ENCODE data around the gene GREB1L. TPM values are rescaled to one million over a fixed set of nuclear protein-coding genes. Genes with fewer than 3 reads are reported as not detected.
"Not testable (repeated sequence)": the region's sequence is repeated elsewhere in the genome, so short reads cannot be mapped to it uniquely, and the experiment has no call there.

Gene GREB1L
- total and polyA plus RNA-seq, 2 of the 13 experiments (the other 11 are each of a cell fraction or from before 2014, with no cell fraction given): 0.17 to 0.66 TPM

- DNase-seq (ENCODE audit: low spot score): no peak
- Histone ChIP-seq H3K9ac (ENCODE audit: insufficient read depth, low read depth, low read length) (no peak overlapping the region), H2AFZ (ENCODE audit: low read length) (no peak overlapping the region), H3K4me3 (replicated peaks in 1 of 3; ENCODE audit: insufficient read depth in 1 of 3, low read depth in 2 of 3, low read length in 3 of 3) (no peak overlapping the region), H3K4me2 (ENCODE audit: low read depth, low read length) (no peak overlapping the region), H3K79me2 (ENCODE audit: insufficient read depth, low read length) (no peaks in the 10 kb centered on the region), H4K20me1 (ENCODE audit: insufficient read depth, low read length) (no peaks in the 10 kb centered on the region), H3K4me1 (ENCODE audit: insufficient read depth, low read length) (no peaks in the 10 kb centered on the region), H3K27me3 (ENCODE audit: control insufficient read depth in 1 of 2, insufficient read depth in 2 of 2, low read length in 2 of 2) (no peaks in the 10 kb centered on the region), H3K36me3 (replicated peaks in 1 of 2; ENCODE audit: control insufficient read depth in 1 of 2, insufficient read depth in 2 of 2, low read length in 2 of 2) (no peaks in the 10 kb centered on the region), H3K9me3 (ENCODE audit: low read length) (no peaks in the 10 kb centered on the region), H3K27ac (ENCODE audit: extremely low read length, insufficient read depth, low read length) (no peak overlapping the region)
- POLR2A ChIA-PET: no interaction called here
- CTCF ChIA-PET (ENCODE audit: low intra/inter-chr PET ratio, low total read pairs): no interaction called here
- 48% methylated on average over 2 of the region's 2 CpGs for WGBS (ENCODE audit: low lambda C conversion rate)
- no peak for TF ChIP-seq GTF2F1 (IDR thresholded peaks at IDR 0.05; ENCODE audit: low read length)
- no peak for TF ChIP-seq ZNF605 (CRISPR knock-in tag; IDR thresholded peaks at IDR 0.05)
- TF ChIP-seq SP1 (IDR thresholded peaks at IDR 0.05): no peak
- TF ChIP-seq SP1 (CRISPR knock-in tag; IDR thresholded peaks at IDR 0.05): no peak
- no peak for TF ChIP-seq ZNF281 (CRISPR knock-in tag; IDR thresholded peaks at IDR 0.05; ENCODE audit: borderline replicate concordance)
- no peak for TF ChIP-seq ZNF101 (CRISPR knock-in tag; IDR thresholded peaks at IDR 0.05; ENCODE audit: borderline replicate concordance, low read depth)
- TF ChIP-seq MEF2D (CRISPR knock-in tag; IDR thresholded peaks at IDR 0.05): no peak
- no peak for TF ChIP-seq ZNF891 (CRISPR knock-in tag; IDR thresholded peaks at IDR 0.05)
- TF ChIP-seq RNF219 (CRISPR knock-in tag; IDR thresholded peaks at IDR 0.05): no peak
- no peak for TF ChIP-seq ZNF232 (CRISPR knock-in tag; IDR thresholded peaks at IDR 0.05; ENCODE audit: borderline replicate concordance)
- TF ChIP-seq ZNF205 (CRISPR knock-in tag; IDR thresholded peaks at IDR 0.05): no peak
- TF ChIP-seq ZNF501 (CRISPR knock-in tag; IDR thresholded peaks at IDR 0.05): no peak
- TF ChIP-seq ZNF839 (CRISPR knock-in tag; IDR thresholded peaks at IDR 0.05; ENCODE audit: borderline replicate concordance): no peak
- no peak for TF ChIP-seq ZFY (CRISPR knock-in tag; IDR thresholded peaks at IDR 0.05)
- no peak for TF ChIP-seq RXRB (CRISPR knock-in tag; IDR thresholded peaks at IDR 0.05; ENCODE audit: borderline replicate concordance)
- no peak for FAIRE-seq
- no TSS peak for BruUV-seq (replicated peaks)
- in situ Hi-C loops (cut with HindIII; ENCODE audit: extremely low pct_ligation_motif_present, low pct_unique_long_range_greater_than_20kb): no loop called here
- intact Hi-C loops (cut with micrococcal nuclease; ENCODE audit: unreplicated experiment): no loop called here
- ATAC-seq: no peak
Observed at GRCh38 chr18:21210784-21211183, 31.2 kb upstream of the GREB1L start.

GRCh38 chr18:21214409-21214808 lies 27.6 kb upstream of the GREB1L start:
- H3K36me3 ChIP-seq (replicated peaks in 1 of 2; ENCODE audit: control insufficient read depth in 1 of 2, insufficient read depth in 2 of 2, low read length in 2 of 2); POLR2A ChIA-PET; H2AFZ ChIP-seq (ENCODE audit: low read length); H4K20me1 ChIP-seq (ENCODE audit: insufficient read depth, low read length); FAIRE-seq; intact Hi-C loops (cut with micrococcal nuclease; ENCODE audit: unreplicated experiment); H3K27me3 ChIP-seq (ENCODE audit: control insufficient read depth in 1 of 2, insufficient read depth in 2 of 2, low read length in 2 of 2); BruUV-seq (replicated peaks); ATAC-seq; H3K4me2 ChIP-seq (ENCODE audit: low read depth, low read length); H3K79me2 ChIP-seq (ENCODE audit: insufficient read depth, low read length); H3K4me1 ChIP-seq (ENCODE audit: insufficient read depth, low read length); H3K27ac ChIP-seq (ENCODE audit: extremely low read length, insufficient read depth, low read length); H3K4me3 ChIP-seq (replicated peaks in 1 of 3; ENCODE audit: insufficient read depth in 1 of 3, low read depth in 2 of 3, low read length in 3 of 3); in situ Hi-C loops (cut with HindIII; ENCODE audit: extremely low pct_ligation_motif_present, low pct_unique_long_range_greater_than_20kb); H3K9me3 ChIP-seq (ENCODE audit: low read length); DNase-seq (ENCODE audit: low spot score); H3K9ac ChIP-seq (ENCODE audit: insufficient read depth, low read depth, low read length); CTCF ChIA-PET (ENCODE audit: low intra/inter-chr PET ratio, low total read pairs): not testable (repeated sequence)
- WGBS (ENCODE audit: low lambda C conversion rate): 66% methylated on average over 5 of the region's 5 CpGs

Measured in HepG2 (cell line).